ENCODE data around the gene CHST12.
"Not testable (repeated sequence)": the region's sequence is repeated elsewhere in the genome, so short reads cannot be mapped to it uniquely, and the experiment has no call there.

The CHST12 gene

DNA sequence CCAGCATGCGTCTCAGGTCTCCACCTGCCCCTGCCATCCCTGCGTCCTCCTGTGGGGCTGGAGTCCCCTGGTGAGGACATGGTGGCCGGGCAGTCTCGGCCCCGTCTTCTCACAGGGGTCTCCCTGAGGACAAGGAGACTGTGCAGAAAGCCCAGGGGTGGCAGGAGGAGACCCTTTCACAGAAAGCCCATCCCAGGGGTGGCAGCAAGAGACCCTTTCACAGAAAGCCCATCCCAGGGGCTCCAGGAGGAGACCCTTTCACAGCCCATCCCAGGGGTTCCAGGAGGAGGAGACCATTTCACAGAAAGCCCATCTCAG lies 14.8 kb upstream of the CHST12 start:
- no peak for TF ChIP-seq POLR2A (IDR thresholded peaks at IDR 0.05; ENCODE audit: low read depth, low read length)
- TF ChIP-seq TAF1 (IDR thresholded peaks at IDR 0.05; ENCODE audit: borderline replicate concordance, low read depth, low read length): no peak
- TF ChIP-seq POLR2AphosphoS5 (IDR thresholded peaks at IDR 0.05; ENCODE audit: low read depth, low read length): no peak
- DNase-seq (ENCODE audit: insufficient read length) (no peak), FAIRE-seq (no peak)

DNA sequence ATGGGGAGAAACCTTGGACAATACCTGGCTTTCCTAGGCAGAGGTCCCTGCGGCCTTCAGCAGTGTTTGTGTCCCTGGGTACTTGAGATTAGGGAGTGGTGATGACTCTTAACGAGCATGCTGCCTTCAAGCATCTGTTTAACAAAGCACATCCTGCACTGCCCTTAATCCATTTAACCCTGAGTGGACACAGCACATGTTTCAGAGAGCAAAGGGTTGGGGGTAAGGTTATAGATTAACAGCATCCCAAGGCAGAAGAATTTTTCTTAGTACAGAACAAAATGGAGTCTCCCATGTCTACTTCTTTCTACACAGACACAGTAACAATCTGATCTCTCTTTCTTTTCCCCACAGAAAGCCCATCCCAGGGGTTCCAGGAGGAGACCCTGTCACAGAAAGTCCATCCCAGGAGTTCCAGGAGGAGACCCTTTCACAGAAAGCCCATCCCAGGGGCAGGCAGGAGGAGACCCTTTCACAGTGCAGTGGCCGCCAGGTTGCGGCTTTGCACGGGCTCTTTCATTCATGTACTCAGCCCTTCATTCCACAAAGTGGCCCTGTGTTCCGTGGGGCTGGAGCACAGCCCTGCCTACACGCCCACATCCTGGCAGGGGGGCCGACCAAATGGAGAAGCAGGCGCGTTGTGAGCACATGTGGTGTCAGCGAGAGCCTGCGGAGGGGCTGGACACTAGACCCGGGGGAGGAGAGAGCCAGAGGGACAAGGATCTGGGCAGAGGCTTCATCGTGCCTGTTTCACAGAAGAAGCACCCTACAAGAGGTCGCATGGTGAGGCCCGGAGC lies 13.2 kb upstream of the CHST12 start:
- DNase-seq (ENCODE audit: insufficient read length); FAIRE-seq: not testable (repeated sequence)

DNA sequence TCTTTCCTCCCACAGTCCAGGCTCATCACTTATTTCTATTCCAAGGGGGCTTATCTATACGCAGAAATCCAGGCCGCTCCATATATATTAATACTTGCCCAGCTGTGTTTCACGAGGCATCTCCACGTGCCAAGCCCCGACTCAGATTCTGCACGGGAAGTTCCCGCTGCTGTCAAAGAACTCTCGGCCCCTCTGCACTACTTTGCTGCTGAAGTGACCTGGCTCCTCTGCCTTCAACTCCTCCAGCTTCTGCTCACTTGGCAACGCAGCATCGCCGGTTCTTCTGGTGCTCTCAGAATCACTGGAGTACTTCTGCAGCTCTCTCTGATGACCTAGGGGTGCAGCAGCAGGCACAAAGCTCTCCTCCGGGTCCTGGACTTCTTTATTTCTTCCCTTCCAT lies 9.7 kb upstream of the CHST12 start:
- DNase-seq (ENCODE audit: insufficient read length) (no peak), FAIRE-seq (no peak)
- TF ChIP-seq POLR2AphosphoS5 (IDR thresholded peaks at IDR 0.05; ENCODE audit: low read depth, low read length) (no peak), TAF1 (IDR thresholded peaks at IDR 0.05; ENCODE audit: borderline replicate concordance, low read depth, low read length) (no peak), POLR2A (IDR thresholded peaks at IDR 0.05; ENCODE audit: low read depth, low read length) (no peak)

DNA sequence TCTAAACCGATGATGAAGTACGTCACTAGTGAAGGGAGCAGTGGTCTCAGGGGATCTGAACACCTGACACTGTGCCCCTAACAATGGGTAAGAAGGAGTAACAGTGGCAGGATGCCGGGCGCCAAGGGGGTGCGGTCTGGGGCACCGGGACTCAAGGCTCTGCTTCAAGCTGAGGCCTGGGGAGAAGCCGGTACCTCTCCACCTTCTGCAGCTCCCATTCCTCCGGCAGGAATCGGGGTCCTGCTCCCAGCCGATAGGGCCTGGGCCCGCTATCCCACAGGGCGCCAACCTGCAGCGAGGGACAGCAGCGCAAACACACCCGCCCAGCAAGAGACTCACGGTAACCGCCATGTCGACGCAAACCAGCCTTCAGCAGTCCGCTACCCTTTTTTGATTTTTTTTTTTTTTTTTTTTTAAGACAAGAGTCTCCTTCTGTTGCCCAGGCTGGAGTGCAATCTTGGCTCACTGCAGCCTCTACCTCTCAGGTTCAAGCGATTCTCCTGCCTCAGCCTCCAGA lies 8.8 kb upstream of the CHST12 start:
- no peak for TF ChIP-seq POLR2A (IDR thresholded peaks at IDR 0.05; ENCODE audit: low read depth, low read length)
- no peak for TF ChIP-seq POLR2AphosphoS5 (IDR thresholded peaks at IDR 0.05; ENCODE audit: low read depth, low read length)
- no peak for TF ChIP-seq TAF1 (IDR thresholded peaks at IDR 0.05; ENCODE audit: borderline replicate concordance, low read depth, low read length)
- DNase-seq (ENCODE audit: insufficient read length) (no peak), FAIRE-seq (no peak)

DNA sequence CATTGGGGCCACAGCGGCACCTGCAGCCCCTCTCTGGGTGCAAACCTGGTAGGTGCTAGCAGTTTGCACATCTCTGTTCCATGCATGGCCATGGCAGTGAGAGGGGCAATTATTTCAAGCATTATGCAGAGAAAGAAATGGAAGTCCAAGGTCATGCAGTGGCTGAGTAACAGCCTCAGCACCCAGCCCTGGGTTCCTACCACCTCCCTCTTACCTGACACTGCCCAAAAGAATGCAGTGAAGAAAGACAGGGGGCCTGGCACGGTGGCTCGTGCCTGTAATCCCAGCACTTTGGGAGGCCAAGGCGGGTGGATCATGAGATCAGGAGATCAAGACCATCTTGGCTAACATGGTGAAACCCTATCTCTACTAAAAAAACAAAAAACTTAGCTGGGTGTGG lies 4.9 kb upstream of the CHST12 start:
- TF ChIP-seq POLR2A (IDR thresholded peaks at IDR 0.05; ENCODE audit: low read depth, low read length): no peak
- TF ChIP-seq POLR2AphosphoS5 (IDR thresholded peaks at IDR 0.05; ENCODE audit: low read depth, low read length): no peak
- TF ChIP-seq TAF1 (IDR thresholded peaks at IDR 0.05; ENCODE audit: borderline replicate concordance, low read depth, low read length): no peak
- no peak for FAIRE-seq

DNA sequence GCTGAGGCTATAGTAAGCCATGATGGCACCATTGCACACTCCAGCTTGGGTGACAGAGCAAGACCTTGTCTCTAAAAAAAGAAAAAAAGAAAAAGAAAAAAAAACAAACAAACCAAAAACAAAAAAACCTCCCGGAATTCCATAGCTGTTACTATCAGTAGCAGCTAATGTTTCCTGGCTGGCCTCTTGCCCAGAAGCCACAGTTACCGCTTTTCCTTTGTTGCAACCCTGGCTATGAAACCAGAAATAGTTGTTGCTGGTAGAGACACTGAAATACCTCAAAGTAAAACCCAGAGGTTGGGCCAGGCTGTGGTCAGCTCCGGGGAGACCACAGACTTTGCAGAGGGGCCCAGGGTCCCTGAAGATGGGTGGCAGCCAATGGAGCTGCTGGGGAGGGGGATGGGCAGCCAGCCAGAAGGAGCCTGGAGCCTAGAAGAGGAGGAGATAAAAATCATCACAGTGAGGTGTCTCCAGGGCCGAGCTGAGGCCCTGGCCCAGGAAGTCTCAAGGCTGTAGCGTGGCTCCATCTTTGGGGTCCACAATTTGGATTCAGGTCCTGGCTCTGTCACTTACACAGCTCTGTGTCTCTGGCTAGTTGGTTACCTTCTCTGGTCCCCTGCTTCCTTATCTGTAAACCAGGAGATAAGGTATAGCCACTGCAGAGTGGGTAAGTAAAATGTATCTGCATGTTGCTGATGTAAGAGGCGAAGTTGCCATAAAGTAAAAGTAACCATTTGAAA lies 3.4 kb upstream of the CHST12 start:
- FAIRE-seq (peak; percentile 21), DNase-seq (ENCODE audit: insufficient read length) (no peak)
- TF ChIP-seq TAF1 (IDR thresholded peaks at IDR 0.05; ENCODE audit: borderline replicate concordance, low read depth, low read length): no peak
- no peak for TF ChIP-seq POLR2A (IDR thresholded peaks at IDR 0.05; ENCODE audit: low read depth, low read length)

More for the DNA sequence above, 4.9 kb upstream of the CHST12 start:
- no peak for DNase-seq (ENCODE audit: insufficient read length)

DNA sequence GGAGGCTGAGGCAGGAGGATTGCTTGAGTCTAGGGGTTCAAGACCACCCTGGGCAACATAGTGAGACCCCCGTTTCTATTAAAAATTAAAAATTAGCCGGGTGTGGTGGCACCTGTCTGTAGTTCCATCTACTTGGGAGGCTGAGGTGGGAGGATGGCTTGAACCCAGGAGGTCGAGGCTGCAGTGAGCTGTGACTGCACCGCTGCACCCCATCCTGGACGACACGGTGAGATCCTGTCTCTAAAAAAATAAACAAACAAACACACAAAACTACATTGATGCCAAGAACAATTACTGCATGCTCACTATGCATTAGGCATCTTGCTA lies 761 bp upstream of the CHST12 start:
- TF ChIP-seq TAF1 (IDR thresholded peaks at IDR 0.05; ENCODE audit: borderline replicate concordance, low read depth, low read length) (no peak), POLR2A (IDR thresholded peaks at IDR 0.05; ENCODE audit: low read depth, low read length) (no peak), POLR2AphosphoS5 (IDR thresholded peaks at IDR 0.05; ENCODE audit: low read depth, low read length) (no peak)
- FAIRE-seq (no peak), DNase-seq (ENCODE audit: insufficient read length) (no peak)

DNA sequence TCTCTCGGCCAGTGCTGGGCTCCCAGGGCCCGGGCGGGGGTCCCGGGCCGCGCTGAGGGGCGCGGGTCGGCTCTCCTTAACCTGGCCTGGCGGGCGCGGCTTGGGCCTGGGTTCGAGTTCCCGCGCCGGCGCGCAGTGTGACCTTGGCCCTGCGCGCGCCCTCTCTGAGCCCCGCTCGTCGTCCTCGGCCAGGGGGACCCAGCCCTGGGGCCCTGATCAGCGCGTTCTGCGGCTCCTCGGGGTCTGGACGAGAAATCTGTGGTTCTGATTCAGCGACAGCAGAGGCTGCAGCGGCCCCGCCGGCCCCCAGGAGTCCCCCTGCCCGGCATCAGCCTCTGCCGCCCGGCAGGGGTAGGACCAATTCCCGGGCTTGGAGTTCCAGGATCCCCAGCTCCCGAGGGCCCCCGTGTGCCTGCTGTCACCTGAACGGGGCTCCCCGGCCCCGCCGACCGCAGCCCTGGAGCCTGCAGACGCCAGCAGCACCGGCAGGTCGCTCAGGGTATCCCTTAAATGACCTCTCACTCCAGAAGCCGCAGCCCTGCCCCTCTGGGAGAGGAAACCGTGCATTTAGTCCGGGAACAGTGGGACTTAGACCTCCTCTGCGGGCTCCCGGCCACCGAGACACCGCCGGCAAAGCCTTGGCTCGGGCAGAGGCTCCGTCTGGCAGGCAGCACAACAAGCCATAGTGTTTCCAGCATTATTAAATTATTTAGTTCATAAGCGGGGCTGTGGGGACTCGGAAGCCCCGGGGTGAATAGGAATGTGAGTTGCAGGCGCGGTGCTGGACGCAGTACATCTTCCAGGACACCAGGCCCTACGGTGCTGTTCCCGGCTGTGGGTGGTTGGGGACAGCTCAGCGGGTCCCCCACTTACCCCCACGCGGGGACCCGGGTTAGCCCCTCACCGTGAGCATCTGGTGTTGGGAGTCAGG lies 572 bp downstream of the CHST12 start:
- DNase-seq (ENCODE audit: insufficient read length) (no peak), FAIRE-seq (no peak)

DNA sequence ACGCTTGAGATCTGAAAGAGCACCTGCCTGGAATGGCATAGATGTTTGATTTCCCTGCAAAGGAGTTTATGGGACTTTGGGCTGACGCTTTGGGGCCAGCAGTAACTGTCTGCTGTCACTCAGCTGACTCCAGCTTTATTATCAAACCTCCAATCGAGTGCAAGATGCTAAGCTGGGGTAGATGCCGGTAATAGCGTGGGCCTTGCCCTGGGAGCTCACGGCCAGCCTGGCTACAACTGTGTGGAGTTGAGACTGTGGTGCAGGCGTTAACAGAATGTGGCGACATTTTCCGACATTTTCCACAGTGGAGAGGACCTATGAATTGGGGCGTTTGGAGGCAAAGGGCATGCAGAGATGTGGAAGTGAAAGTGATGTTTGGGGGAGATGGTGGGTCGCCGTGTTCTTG lies 1.3 kb downstream of the CHST12 start:
- FAIRE-seq: no peak
- TF ChIP-seq POLR2AphosphoS5 (IDR thresholded peaks at IDR 0.05; ENCODE audit: low read depth, low read length): no peak
- TF ChIP-seq TAF1 (IDR thresholded peaks at IDR 0.05; ENCODE audit: borderline replicate concordance, low read depth, low read length): no peak
- no peak for TF ChIP-seq POLR2A (IDR thresholded peaks at IDR 0.05; ENCODE audit: low read depth, low read length)
- DNase-seq (ENCODE audit: insufficient read length): no peak

More for the DNA sequence above, 572 bp downstream of the CHST12 start:
- TF ChIP-seq POLR2A (IDR thresholded peaks at IDR 0.05; ENCODE audit: low read depth, low read length) (no peak), POLR2AphosphoS5 (IDR thresholded peaks at IDR 0.05; ENCODE audit: low read depth, low read length) (no peak), TAF1 (IDR thresholded peaks at IDR 0.05; ENCODE audit: borderline replicate concordance, low read depth, low read length) (no peak)

DNA sequence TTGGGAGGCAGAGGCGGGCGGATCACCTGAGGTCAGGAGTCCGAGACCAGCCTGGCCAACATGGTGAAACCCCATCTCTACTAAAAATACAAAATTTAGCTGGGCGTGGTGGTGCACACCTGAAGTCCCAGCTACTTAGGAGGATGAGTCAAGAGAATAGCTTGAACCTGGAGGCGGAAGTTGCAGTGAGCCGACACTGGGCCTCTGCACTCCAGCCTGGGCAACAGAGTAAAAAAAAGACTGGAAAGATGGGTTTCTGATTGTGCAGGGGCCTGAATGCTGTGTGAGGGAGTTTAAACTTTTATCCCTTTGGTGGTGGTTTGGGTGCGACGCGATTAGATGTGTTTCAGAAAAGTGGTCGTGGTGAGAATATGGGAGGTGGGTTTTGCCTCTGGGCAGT lies 1.8 kb downstream of the CHST12 start:
- DNase-seq (ENCODE audit: insufficient read length) (no peak), FAIRE-seq (no peak)
- TF ChIP-seq POLR2A (IDR thresholded peaks at IDR 0.05; ENCODE audit: low read depth, low read length): no peak
- no peak for TF ChIP-seq TAF1 (IDR thresholded peaks at IDR 0.05; ENCODE audit: borderline replicate concordance, low read depth, low read length)
- TF ChIP-seq POLR2AphosphoS5 (IDR thresholded peaks at IDR 0.05; ENCODE audit: low read depth, low read length): no peak

DNA sequence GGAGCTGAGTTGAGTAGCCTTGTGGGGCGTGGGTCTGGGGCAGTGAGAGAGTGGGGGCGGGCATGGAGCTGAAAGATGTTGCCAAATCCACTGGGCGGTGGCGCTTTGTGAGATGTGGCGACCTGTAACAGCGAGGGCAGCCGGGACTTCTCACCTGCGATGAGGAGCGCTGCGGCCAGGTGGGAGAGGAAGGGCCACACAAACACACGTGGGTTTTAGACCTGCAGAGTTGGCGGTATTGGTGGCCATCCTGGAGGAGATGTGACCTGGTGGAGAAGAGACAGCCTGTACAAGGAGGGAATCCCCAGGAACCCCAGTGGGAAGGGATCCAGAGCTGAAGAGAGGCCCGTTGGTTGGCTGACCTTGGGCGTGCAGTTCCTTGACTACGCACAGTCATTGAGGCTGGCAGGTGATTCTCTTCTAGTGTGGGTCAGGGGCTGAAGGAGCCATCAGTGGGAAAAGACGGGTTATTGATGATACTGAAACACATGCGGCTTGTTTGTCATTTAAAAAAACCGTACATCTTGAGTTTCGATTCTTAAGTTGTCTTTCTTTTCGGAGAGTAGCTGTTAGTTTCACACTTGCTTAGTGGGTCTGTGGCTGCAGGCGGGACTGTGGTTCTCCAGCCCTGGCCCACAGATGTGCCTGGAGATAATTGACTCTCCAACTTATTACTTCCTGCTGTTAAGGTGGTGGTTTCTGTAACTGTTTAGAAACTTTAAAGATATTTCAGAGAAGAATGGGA lies 2.4 kb downstream of the CHST12 start:
- peak; percentile 60 for DNase-seq (ENCODE audit: insufficient read length)
- peak; percentile 76 for FAIRE-seq

More for the DNA sequence above, 2.4 kb downstream of the CHST12 start:
- no peak; the same call in 1 of the 2 replicates for TF ChIP-seq POLR2A (IDR thresholded peaks at IDR 0.05; ENCODE audit: low read depth, low read length)
- peak; percentile 35; the same call in 1 of the 2 replicates for TF ChIP-seq TAF1 (IDR thresholded peaks at IDR 0.05; ENCODE audit: borderline replicate concordance, low read depth, low read length)
- no peak for TF ChIP-seq POLR2AphosphoS5 (IDR thresholded peaks at IDR 0.05; ENCODE audit: low read depth, low read length)

All from GM12892 (cell line).